ENCODE results near the gene SYNDIG1L.
"Not testable (repeated sequence)": the region's sequence is repeated elsewhere in the genome, so short reads cannot be mapped to it uniquely, and the experiment has no call there.

The SYNDIG1L gene

GRCh38 chr14:74426202-74426582 lies at the start of gene SYNDIG1L:
TSS of gene SYNDIG1L (minus strand) at chr14:74426210. CDS start at chr14:74409744, 16,466 bp downstream.
- no peak for DNase-seq (ENCODE audit: low spot score)

DNA sequence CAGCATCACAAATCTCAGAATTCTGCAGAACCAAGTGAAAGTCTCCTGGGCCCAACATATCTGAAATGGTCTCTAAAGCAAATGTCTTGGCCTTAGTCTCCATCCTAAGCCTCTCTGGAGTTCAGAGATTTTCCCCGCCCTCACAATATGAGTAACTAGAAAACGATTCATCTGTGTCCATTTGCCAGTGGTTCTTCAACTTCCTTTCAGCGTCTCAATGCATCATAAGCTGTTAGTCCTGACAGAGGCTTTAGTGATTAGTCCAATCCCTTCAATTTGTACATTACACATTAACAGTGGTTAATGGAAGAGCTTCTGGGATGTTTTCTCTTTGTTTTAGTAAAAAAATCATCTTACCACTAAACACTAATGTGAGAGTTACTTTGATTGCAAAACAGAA lies 49.7 kb upstream of the SYNDIG1L start:
- no peak for DNase-seq (ENCODE audit: low spot score)

DNA sequence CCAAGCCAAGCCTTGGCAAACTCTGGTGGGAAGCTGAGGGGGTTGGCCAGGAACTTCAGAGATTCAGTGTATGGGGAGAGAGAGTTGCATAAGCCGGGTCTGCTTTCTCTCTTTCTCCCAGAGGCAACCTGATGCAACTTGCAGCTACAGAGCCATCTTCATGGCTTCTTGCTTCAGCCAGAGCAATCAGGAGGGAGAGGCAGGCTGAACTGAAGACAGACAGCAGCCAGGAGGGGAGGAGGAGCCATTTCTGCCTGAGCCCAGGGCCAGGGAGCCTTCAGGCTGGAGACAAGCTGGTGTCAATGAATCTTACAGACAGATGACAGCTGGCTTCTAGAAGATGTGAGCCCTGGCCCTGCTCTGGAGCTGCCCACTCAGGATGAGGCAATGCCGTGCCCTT lies 48.4 kb upstream of the SYNDIG1L start:
- no peak for DNase-seq (ENCODE audit: low spot score)

DNA sequence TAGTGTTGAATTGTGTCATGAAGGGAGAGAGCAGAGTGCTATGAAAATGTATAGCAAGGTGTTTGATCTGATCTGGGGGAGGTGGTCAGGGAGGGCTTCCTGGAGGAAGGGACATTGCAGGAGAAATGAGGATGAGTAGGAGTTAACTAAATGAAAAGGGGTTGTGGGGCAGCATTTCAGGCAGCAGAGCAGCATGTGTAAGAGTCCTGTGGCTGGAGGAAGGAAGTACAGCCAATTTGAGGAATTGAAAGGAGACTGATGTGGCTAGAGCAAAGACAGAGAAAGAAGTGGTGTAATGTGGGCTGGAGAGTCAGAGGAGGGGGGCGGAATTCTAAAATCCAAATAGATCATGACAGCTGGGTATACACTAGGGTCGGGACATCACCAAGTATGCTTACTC lies 46.6 kb upstream of the SYNDIG1L start:
- no peak for DNase-seq (ENCODE audit: low spot score)

DNA sequence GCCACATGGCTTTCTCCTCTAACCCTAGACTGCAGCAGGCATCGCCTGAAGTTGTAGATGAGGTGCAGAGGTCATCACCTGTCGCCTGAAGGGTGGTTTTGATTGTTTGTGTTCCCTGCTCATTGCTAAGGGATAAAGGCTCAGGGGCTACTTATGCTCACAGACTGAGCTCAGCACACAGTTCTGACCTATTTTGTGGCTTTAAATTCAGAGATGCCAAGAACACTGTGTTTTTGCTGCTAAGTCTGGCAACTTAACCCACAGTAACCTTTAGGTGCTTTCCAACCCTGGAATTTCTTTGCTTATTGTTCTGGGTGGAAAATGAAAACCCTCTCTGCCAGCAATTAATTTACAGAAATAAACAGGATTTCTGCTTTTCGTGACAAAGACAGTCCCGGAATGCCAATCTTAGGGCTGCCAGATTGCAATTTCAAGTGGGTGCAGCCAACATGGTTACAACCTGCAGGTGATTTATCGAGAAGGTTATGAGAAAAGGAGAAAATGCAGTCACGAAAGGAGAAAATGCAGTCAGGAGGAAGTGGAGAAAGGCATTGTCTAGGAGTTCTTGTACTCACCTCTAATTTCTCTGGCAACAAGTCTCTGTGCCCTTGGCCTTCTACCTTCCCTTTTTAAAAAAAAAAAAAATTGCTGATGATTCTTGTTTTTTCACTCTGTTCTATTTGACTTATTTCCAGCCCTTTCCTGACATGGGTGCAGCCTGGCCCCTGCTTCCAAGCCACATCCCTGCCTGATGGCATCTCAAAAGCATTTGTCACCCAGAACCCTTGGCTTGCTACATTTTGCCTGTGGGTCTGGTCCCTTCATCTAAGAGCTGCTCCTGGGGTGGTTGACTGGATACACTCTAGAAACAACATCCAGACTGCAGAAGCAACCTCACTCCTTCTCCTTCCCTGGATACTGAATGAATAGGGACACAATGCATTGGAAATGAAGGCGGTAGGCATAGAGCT lies 43.8 kb upstream of the SYNDIG1L start:
- no peak for DNase-seq (ENCODE audit: low spot score)

- DNase-seq (ENCODE audit: low spot score): no peak
Measured at GRCh38 chr14:74468513-74468912, 42.5 kb upstream of the SYNDIG1L start.

GRCh38 chr14:74465335-74465734 lies 39.3 kb upstream of the SYNDIG1L start:
- DNase-seq (ENCODE audit: low spot score): no peak

DNA sequence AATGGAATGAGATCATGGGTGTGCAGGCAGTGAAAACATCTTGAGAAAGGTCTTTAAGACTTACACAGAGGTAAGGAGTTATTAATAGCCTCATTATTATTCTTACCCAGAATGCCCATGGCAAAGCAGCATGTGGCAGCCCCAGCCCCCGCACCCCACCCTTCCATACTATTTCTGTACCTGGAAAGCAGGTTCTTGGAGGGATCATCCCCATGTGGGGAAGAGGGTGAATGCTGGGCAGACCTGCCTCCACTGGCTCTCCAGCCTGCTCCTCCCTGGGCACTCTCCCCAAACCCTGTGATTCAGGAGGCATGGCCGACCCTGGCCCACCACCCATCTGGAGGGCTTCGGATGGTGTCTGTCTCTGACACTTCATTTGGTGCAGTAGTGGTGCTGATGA lies 38.8 kb upstream of the SYNDIG1L start:
- DNase-seq (ENCODE audit: low spot score): no peak

DNA sequence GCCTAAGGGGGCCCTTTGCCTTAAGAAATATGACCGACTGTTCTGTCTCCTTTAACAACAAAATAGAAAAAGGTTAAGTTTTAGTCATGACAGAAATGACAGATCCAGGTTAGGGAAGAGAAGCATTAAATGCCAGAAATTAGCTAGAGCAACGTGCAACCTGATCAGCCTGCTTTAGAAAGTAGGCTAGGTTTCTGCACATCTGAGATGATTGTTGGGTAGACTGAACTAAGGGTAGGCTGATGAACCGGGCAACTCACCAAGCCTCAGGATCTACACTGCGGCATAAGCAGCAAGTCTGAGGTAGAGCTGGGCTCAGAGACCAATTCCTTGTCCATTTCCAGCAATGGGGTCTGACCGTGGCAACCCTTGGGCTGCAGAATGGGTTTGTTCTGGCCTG lies 37.7 kb upstream of the SYNDIG1L start:
- DNase-seq (ENCODE audit: low spot score): no peak

DNA sequence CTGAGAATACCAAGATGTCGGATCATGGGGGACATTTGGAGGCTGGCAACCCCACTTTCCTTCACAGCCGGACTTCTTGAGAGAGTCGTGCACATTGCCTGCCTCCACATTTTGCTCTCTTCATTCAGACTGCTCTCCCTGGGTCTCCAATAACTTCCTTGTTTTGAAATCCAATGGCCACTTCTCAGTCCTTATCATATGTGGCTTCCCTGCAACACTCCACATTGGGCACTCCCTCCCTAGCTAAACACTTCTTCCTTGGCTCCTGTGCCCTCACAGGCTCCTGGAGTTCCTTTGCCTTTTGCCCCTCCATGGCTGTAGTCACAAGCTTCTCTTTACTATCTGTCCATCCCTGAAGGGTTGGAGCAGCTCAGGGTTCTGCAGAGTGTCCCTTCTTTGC lies 37.0 kb upstream of the SYNDIG1L start:
- no peak for DNase-seq (ENCODE audit: low spot score)

GRCh38 chr14:74459976-74460375 lies 34.0 kb upstream of the SYNDIG1L start:
- DNase-seq (ENCODE audit: low spot score): no peak

DNA sequence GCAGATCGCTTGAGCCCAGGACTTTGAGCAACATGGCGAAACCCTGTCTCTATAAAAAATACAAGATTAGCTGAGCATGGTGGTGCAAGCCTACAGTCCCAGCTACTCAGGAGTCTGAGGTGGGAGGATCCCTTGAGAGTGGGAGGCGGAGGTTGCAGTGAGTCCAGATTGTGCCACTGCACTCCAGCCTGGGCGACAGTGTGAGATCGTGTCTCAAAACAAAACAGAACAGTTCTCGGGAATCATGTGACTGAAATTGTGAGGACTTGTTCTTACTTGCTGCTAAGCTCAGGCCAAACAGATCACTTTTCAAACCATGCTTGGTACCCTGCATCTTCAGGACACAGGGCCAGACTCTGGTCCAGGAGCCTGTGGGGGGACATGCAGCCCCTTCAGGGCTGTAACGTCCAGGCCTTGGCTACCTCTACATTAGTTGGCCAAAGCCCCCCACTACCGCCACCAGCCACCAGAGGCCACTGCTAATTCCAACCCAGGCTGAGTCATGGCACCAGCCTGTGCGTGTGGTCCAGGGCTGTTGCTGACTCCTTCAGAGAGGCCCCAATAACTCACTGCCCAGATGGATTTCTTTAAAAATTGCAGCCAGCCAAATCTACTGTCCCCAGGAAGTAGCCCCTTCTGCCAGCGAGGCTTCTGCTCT lies 33.4 kb upstream of the SYNDIG1L start:
- peak; percentile 12 for DNase-seq (ENCODE audit: low spot score)

DNA sequence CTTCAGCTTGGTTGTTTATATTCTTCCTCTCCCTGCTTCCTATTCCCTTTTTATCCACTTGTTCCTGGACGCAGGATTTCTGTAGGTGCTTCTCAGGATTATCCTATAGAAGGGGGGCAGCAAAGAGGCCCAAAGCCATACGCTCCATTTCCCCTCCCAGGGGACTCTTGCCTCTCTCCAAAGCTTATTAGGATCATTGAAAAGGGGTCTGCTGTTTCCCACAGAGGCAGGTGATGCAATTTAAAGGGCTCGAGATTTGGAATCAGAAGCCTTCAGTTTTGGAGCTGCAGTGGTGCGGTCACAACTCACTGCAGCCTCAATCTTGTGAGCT lies 31.5 kb upstream of the SYNDIG1L start:
- no peak for DNase-seq (ENCODE audit: low spot score)

DNA sequence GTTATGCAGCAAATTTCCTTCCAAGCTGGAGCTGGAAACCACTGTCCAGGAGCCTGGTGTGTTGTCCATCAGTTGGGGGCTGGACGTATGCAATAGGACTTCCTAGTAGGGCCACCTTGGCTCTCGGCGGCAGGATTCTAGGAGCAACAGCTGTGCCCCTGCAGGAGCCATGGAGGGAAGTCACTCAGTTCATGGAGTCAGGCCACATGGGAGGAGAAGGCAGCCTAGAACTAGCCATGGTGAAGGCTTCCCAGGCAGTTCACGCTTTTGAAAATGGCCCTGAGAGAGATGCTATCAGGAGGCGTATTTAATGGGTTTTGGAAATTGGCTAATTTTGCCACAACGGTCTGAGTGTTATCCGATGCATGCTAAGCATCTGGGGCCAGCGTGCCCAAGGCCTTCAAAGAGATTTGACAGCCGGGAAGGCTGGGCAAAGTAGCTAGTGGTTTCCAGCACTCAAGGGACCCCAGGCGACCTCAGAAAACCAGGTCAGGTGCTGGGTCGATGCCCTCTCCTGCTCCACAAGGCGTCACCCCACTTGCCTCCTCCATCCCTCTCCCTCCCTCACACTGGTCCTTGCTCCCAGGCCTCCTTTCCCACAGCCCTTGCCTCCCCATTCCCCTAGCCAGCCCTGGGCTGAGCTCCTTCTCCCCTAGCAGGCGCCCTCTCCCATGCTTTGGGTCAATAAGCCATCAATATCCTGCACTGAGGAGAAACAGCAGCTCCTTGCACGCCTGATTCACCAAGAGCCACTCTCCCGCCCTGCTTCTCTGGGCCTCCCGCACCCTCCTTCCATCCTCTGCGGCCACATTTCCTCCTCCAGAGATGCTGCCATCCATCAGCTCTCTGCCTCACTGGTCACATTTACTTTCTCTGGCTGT lies 30.9 kb upstream of the SYNDIG1L start:
- no peak for DNase-seq (ENCODE audit: low spot score)

DNA sequence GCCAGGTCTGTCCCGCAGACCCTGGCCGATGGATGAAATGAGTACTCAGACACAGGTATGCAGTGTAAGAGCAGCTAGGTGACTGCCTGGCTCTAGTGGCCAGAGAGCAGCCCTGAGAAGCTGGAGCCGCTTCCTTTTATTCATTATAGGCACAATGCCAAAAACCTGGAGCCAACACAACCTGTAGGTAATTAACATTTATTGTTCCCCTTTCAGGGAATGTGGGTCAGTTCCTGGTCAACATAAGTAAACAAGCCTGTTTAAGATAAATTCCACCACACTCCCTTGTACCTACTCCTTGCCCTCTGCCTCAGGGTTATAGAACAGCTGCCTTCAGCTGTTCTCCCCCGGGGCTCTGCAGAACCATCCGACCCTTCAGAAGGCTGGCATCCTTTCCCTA lies 28.4 kb upstream of the SYNDIG1L start:
- DNase-seq (ENCODE audit: low spot score): not testable (repeated sequence)

DNA sequence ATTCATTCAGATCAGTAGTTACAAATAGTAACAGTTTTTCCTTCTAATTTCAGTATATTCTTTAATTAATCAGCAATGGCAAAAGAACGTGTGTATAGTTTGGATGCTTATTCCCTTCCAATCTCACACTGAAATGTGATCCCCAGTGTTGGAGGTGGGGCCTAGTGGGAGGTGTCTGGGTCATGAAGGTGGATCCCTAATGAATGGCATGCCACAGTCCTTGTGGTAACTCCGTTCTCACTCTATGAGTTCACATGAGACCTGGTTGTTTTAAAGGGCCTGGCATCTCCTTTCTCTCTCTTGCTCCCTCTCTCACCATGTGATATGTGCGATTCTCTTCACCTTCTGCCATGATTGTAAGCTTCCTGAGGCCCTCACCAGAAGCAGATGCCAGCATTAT lies 18.9 kb upstream of the SYNDIG1L start:
- no peak for DNase-seq (ENCODE audit: low spot score)

GRCh38 chr14:74442757-74443156 lies 16.7 kb upstream of the SYNDIG1L start:
- no peak for DNase-seq (ENCODE audit: low spot score)

DNA sequence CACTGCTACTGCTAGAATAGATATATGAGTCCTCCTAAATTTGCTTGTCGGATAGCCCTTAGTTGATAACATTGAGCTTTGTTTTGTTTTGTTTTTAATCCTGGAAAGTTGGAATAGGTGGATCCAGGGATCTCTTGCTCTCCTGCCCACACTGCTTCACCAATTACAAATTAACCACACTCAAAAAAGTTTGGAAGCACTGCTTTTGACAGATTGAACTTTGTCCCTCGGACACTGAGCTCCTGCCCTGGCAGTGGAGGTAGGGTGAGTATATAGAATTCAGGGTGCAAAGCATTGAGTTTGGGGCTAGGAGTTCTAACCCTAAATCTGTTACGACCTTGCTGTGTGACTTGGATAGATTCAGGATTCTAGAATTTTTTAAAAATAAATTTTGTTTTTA lies 15.1 kb upstream of the SYNDIG1L start:
- no peak for DNase-seq (ENCODE audit: low spot score)

- DNase-seq (ENCODE audit: low spot score): no peak
Measured at GRCh38 chr14:74438351-74438915, 12.4 kb upstream of the SYNDIG1L start.

DNA sequence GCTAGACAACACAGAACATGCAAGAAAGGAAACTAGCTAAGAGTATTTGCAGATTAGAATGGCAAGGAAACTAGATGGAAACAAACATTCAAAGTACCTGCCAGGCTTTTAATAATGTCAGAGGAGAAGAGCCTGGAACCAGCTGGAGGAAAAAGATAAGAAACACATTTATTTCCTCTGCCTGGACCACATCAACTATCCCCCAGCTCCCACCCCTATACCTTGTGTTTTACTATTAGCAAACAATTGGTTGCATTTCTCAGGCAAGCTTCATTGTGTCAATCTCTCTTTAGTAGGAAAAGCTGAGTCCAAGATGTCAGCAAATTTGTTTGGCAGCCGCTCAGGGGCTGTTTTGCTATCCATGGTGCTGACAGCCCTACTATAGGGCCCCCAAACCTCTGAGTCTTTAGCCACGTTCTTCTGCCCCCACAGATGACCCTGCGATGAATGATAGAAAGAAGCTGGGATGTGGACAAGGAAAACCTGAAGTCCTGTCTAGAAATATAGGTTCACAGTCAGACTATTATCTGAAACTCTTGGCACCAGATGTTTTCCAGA lies 11.6 kb upstream of the SYNDIG1L start:
- DNase-seq (ENCODE audit: low spot score): no peak

DNA sequence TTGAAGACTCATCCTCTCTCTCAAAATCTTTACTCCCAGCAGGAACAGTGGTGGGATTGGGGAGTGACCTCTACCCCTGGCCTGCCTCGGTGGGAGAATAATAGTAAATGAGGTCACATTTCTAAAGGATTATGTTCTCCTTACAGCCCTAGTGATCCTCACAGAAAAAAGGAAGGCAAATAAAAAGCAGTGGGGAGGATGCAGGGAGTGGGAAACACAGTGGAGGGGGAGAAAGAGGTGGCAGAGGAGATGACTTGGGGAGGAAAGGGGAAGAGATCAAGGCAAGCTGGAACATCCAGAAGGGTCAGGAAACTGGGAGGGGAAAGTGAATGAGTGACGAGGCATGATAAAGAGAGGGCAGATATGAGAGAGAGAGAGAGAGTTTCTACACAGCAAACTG lies 8.3 kb upstream of the SYNDIG1L start:
- no peak for DNase-seq (ENCODE audit: low spot score)

GRCh38 chr14:74429991-74430390 lies 4.0 kb upstream of the SYNDIG1L start:
- DNase-seq (ENCODE audit: low spot score): no peak
